Bronchial epithelial cell (primary cell): ENCODE data around the gene RTKN2. TPM values are rescaled to one million over a fixed set of nuclear protein-coding genes. Genes with fewer than 3 reads are reported as not detected.

Source experiments
- DNase-seq: peaks from one replicate; pipeline ENCODE4 v3.0.0-alpha.2; 2010; ENCODE audit warnings: low read depth
- FAIRE-seq: peaks from 2 replicates; lab custom pipeline; 2011; peaks lifted over from hg19 to GRCh38; lab: Jason Lieb, UNC
- H3K27me3 ChIP-seq: 2 replicates; pipeline ENCODE4 v1.5.1; 2011; ENCODE audit warnings: low read length; ENCODE audit not compliant: control insufficient read depth, insufficient read depth
- H3K36me3 ChIP-seq: 2 replicates; pipeline ENCODE4 v1.5.1; 2011; ENCODE audit warnings: low read length; ENCODE audit not compliant: control insufficient read depth, insufficient read depth
- H3K4me3 ChIP-seq: 2 replicates; pipeline ENCODE4 v1.5.1; 2011; ENCODE audit warnings: mild to moderate bottlenecking, low read depth, low read length, control low read depth
- CTCF ChIP-seq: IDR thresholded peaks from 2 replicates; pipeline ENCODE4 v1.5.1; 2011; ENCODE audit warnings: mild to moderate bottlenecking, moderate library complexity, low read length, control low read depth, inconsistent platforms; ENCODE audit not compliant: insufficient read depth, severe bottlenecking
- total RNA-seq: library from RNA; depleted of rRNA; stranded (reverse); fragments of >200 nt; gene quantifications from 2 replicates; pipeline ENCODE4 v1.2.1, GENCODE V29; 2014

The RTKN2 gene
- total RNA-seq, 1 donor from 2014 or later = 0.79 TPM

DNA sequence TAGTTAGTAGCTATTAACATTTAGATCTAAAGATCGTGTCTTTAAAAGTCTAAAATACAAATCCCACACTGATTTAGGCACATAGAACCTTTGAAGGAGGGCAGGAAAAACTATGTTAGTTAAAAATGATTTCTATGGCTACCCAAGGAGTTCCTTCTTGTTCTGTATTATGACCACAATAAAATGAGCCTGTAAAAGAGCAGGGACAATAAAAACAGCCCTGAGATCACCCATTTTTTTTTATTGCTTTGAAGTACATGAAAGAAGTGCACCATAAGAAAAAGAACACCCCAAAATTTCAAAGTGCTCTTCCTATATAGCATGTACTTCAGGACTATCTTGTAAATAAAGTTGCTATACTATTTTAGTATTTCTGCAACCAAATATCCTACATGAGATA lies 29.8 kb downstream of the RTKN2 start:
- no peak for FAIRE-seq
- TF ChIP-seq CTCF = no peak
- Histone ChIP-seq H3K36me3 (no peaks in the 10 kb centered on the region), H3K4me3 (no peak overlapping the region), H3K27me3 (no peaks in the 10 kb centered on the region)
- DNase-seq = no peak

DNA sequence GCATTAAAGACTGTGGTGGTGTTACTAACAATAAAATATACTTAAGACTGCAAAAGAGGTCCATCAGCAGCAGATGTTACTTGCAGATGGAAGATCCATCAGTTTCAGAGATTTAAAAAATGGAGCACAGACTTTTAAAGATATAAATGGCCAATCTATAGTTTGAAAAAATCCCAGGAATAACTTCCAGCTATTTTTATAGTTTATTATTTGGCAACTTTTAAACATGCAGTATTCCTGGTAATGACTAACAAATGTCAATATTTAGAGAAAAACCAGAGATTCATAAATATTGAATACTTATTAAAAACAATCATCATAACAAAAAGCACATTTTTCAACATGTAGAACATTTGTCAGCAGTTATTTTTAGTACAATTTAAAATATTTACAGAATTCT lies 30.7 kb downstream of the RTKN2 start:
- Histone ChIP-seq H3K4me3 (no peak overlapping the region), H3K36me3 (no peaks in the 10 kb centered on the region), H3K27me3 (no peaks in the 10 kb centered on the region)
- no peak for TF ChIP-seq CTCF
- FAIRE-seq (no peak), DNase-seq (no peak)

GRCh38 chr10:62237506-62237905 lies 31.1 kb downstream of the RTKN2 start:
- Histone ChIP-seq H3K4me3 (no peak overlapping the region), H3K36me3 (no peaks in the 10 kb centered on the region), H3K27me3 (no peaks in the 10 kb centered on the region)
- DNase-seq = no peak
- TF ChIP-seq CTCF = no peak
- FAIRE-seq = no peak

GRCh38 chr10:62234077-62234605 lies 34.5 kb downstream of the RTKN2 start:
- no peak for TF ChIP-seq CTCF
- no peaks in the 10 kb centered on the region for H3K36me3 ChIP-seq
- FAIRE-seq = no peak
- no peaks in the 10 kb centered on the region for H3K27me3 ChIP-seq
- H3K4me3 ChIP-seq = no peak overlapping the region
- DNase-seq = peak; percentile 29

- Histone ChIP-seq H3K36me3 (no peaks in the 10 kb centered on the region), H3K4me3 (no peak overlapping the region), H3K27me3 (no peaks in the 10 kb centered on the region)
- DNase-seq = peak; percentile 40
- TF ChIP-seq CTCF = no peak
- no peak for FAIRE-seq
These were observed 35.1 kb downstream of the RTKN2 start for GRCh38 chr10:62233356-62234076.
